Psoas muscle (tissue), 8 donors: Measurements from ENCODE around the gene FUT7. TPM values are rescaled to one million over a fixed set of nuclear protein-coding genes. Genes with fewer than 3 reads are reported as not detected.

ENCODE experiments used
- ATAC-seq, 4 donors: fragments of 200-7000 bp; cut with Tn5 transposase; one replicate each; pipeline ENCODE4 v1.9.1; 2020; ENCODE audit warnings: moderate library complexity in 3 of 4, mild to moderate bottlenecking in 2 of 4
- DNase-seq, 2 donors: peaks; one replicate each; pipeline ENCODE4 v3.0.0-alpha.2; 2020
- H3K27ac ChIP-seq: fragments of 200-600 bp; one replicate; pipeline ENCODE4 v1.8.0; 2022
- H3K27me3 ChIP-seq, 3 donors: fragments of 200-600 bp in 1 of 3; one replicate each; pipeline versions ENCODE4 v1.6.1 to v1.8.0; 2013 to 2022; ENCODE audit warnings: low read length in 2 of 3, mild to moderate bottlenecking in 2 of 3, moderate library complexity in 1 of 3; ENCODE audit not compliant: insufficient read depth in 3 of 3
- H3K36me3 ChIP-seq, 2 donors: fragments of 200-600 bp in 1 of 2; one replicate each; pipeline versions ENCODE4 v1.6.1 to v1.8.0; 2013 to 2022; ENCODE audit warnings: low read depth in 1 of 2, mild to moderate bottlenecking in 1 of 2, moderate library complexity in 1 of 2; ENCODE audit not compliant: insufficient read depth in 1 of 2
- H3K4me1 ChIP-seq: fragments of 200-600 bp; one replicate; pipeline ENCODE4 v1.8.0; 2022
- H3K4me3 ChIP-seq: fragments of 200-600 bp; one replicate; pipeline ENCODE4 v1.8.0; 2022; ENCODE audit warnings: mild to moderate bottlenecking
- H3K9me3 ChIP-seq: fragments of 200-600 bp; one replicate; pipeline ENCODE4 v1.8.0; 2022
- WGBS, 3 donors: extraction: QIAGEN DNeasy Blood & Tissue Kit; methylation state at CpG; one replicate each; pipeline versions ENCODE4 v1.1.6 to v1.1.7; 2013; 5-methylcytosine and 5-hydroxymethylcytosine counted together
- intact Hi-C, 2 donors: fragments of 100-400 bp; cut with DNase I; formaldehyde crosslinking; loops; one replicate each; pipeline versions ENCODE4 v1.11.0 to v1.14.2; 2022
- polyA plus RNA-seq, 3 donors: library from polyadenylated mRNA; stranded (reverse); fragments of 200-250 nt; gene quantifications; one replicate each; pipeline ENCODE4 v1.2.3, GENCODE V29; 2013
- total RNA-seq, 4 donors: library from RNA; stranded (reverse); fragmentation: NEBNext Ultra II Directional in 2 of 4; extraction: Animal tissue kit (Norgen Biotek cat#: 25700) in 2 of 4; gene quantifications; one replicate each; pipeline versions ENCODE4 v1.2.1 to v1.2.4, GENCODE V29; 2021 to 2023
- TF ChIP-seq, protein P1 (sequence below): fragments of 200-600 bp; IDR thresholded peaks from one replicate; pipeline ENCODE4 v1.8.0; 2022; ENCODE audit warnings: antibody characterized with exemption
- donor health status: healthy with polysubstance abuse.
- donor health status: DM: no; HTN: no; CAD: no; lungs with moderate emphysema.
- donor health status: Bipolar disorder and iron deficiency.
- donor health status: healthy.
- donor health status: DM: yes; HTN: yes; CAD: no.
- donor health status: DM: no; HTN: no; CAD: no.
- donor health status: DM: no; HTN: no; CAD: no.
- donor health status: DM: yes; HTN: yes; CAD: no.

Gene FUT7
- total and polyA plus RNA-seq, 7 donors = 0.01 to 0.08 (median 0.06) TPM; not detected in 4

DNA sequence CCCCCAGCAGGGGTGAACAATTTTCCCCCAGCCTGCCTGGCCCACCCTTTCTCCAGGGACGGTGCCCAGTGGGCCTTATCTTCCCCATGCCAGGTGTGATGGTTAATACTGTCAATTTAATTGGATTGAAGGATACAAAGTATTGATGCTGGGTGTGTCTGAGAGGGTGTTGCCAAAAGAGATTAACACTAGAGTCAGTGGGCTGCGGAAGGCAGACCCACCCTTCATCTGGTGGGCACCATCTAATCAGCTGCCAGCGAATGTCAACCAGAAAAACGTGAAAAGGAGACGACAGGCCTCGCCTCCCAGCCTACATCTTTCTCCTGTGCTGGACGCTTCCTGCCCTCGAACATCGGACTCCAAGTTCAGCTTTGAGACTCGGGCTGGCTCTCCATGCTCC, 5.6 kb upstream of the FUT7 start:
- TF ChIP-seq, protein P1, sequence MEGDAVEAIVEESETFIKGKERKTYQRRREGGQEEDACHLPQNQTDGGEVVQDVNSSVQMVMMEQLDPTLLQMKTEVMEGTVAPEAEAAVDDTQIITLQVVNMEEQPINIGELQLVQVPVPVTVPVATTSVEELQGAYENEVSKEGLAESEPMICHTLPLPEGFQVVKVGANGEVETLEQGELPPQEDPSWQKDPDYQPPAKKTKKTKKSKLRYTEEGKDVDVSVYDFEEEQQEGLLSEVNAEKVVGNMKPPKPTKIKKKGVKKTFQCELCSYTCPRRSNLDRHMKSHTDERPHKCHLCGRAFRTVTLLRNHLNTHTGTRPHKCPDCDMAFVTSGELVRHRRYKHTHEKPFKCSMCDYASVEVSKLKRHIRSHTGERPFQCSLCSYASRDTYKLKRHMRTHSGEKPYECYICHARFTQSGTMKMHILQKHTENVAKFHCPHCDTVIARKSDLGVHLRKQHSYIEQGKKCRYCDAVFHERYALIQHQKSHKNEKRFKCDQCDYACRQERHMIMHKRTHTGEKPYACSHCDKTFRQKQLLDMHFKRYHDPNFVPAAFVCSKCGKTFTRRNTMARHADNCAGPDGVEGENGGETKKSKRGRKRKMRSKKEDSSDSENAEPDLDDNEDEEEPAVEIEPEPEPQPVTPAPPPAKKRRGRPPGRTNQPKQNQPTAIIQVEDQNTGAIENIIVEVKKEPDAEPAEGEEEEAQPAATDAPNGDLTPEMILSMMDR = no peak
- DNase-seq (no peak), ATAC-seq (no peak)
- Histone ChIP-seq H3K27ac (no peak overlapping the region), H3K4me3 (no peak overlapping the region), H3K27me3 (peaks cover 0 to 6% (median 0%) of the 10 kb centered on the region in 3 donors), H3K4me1 (peaks cover 6% of the 10 kb centered on the region), H3K36me3 (peaks cover 0 to 12% of the 10 kb centered on the region in 2 donors), H3K9me3 (no peaks in the 10 kb centered on the region)
- intact Hi-C loops = no loop called here
- WGBS, 3 donors = 84 to 88% (median 85%) methylated on average over 10 of the region's 10 CpGs

DNA sequence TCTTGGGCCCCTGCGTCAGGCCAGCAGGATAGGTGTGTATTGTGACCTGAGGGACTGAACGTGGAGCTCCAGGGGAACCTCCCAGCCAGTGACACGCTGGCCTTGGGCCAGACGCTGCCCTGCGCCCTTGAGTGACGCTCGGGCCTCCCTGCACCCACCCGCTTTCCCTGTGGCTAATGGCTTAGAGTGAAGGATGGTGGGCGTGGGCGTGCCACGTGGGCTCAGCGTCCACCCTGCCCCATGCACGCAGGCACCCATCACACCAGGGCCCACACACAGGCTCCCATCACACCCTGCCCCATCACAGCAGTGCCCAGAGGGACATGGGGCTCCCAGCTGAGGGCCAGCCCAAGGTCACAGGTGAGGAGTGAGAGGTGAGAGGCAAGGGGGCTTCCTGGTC, 5.1 kb upstream of the FUT7 start:
- Histone ChIP-seq H3K9me3 (no peaks in the 10 kb centered on the region), H3K27ac (no peak overlapping the region), H3K4me1 (peaks cover 6% of the 10 kb centered on the region), H3K36me3 (peaks cover 0 to 12% of the 10 kb centered on the region in 2 donors), H3K4me3 (no peak overlapping the region), H3K27me3 (peaks cover 0 to 6% (median 0%) of the 10 kb centered on the region in 3 donors)
- TF ChIP-seq, protein P1 = no peak
- no peak for DNase-seq
- WGBS, 3 donors = 73 to 82% (median 79%) methylated on average over 13 of the region's 13 CpGs
- ATAC-seq = no peak
- intact Hi-C loops = no loop called here

DNA sequence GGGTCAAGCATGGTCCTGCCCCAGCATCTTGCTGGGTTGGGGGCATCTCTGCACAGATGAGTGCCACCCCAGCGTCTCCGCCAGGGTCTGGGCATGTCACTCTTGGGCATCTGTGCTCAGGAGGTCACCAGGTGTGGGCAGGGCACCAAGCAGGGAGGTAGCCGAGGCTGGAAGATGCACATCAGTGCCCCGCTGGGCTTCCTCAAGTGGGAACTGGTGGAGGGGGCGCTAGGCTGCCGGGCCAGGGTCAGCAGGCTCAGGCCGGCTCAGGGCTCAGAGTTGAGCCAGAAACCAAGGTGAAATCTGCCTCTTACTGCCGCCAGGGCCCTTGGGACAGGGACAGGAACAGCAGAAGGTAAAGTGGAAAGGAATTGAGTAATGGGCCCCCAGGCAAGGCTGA, 4.0 kb upstream of the FUT7 start:
- TF ChIP-seq, protein P1 = no peak
- Histone ChIP-seq H3K9me3 (no peaks in the 10 kb centered on the region), H3K36me3 (peaks cover 0 to 12% of the 10 kb centered on the region in 2 donors), H3K4me1 (peaks cover 6% of the 10 kb centered on the region), H3K27ac (no peak overlapping the region), H3K27me3 (peaks cover 0 to 6% (median 0%) of the 10 kb centered on the region in 3 donors), H3K4me3 (no peak overlapping the region)
- intact Hi-C loops = loop anchor here (1.0 to 2.0 kb wide), 3 partner anchors 87 to 249 kb away; no protein-coding TSS in a partner anchor
- ATAC-seq = no peak
- WGBS, 3 donors = 71 to 83% (median 78%) methylated on average over 7 to 8 of the region's 8 CpGs
- DNase-seq = no peak

DNA sequence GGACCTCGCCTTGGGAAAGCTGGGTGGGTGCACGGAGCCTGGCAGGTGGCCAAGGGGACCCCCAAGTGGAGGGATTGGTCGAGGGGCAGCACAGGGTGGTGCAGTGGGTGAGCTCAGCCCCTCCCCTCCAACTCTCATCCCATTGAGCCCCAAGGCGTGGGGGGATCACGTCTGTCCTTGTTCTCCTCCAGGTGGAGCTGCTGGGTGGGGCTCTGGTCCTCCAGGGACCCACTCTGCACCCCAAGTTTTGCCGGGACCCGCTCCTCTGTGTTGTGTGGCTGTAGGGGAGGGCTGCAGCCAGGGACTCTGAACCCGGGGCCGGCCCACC, 3.6 kb upstream of the FUT7 start:
- Histone ChIP-seq H3K4me1 (peaks cover 6% of the 10 kb centered on the region), H3K27me3 (peaks cover 0 to 6% (median 0%) of the 10 kb centered on the region in 3 donors), H3K4me3 (no peak overlapping the region), H3K9me3 (no peaks in the 10 kb centered on the region), H3K36me3 (peaks cover 0 to 12% of the 10 kb centered on the region in 2 donors), H3K27ac (no peak overlapping the region)
- intact Hi-C loops = loop anchor here (1.0 to 2.0 kb wide), 3 partner anchors 87 to 248 kb away; no protein-coding TSS in a partner anchor
- ATAC-seq (peak in 3 of 4 donors; percentile 7 to 31 (median 26)), DNase-seq (no peak)
- TF ChIP-seq, protein P1 = no peak
- WGBS, 3 donors = 16 to 27% (median 25%) methylated on average over 8 to 9 of the region's 9 CpGs
